HS-27A (cell line): ENCODE data around the gene TMEM109.
A peak's percentile ranks its signal among the peaks of the same experiment; 100 is the strongest.
"Not testable (repeated sequence)": the region's sequence is repeated elsewhere in the genome, so short reads cannot be mapped to it uniquely, and the experiment has no call there.

ENCODE experiments used
- DNase-seq: peaks from one replicate; pipeline ENCODE4 v3.0.0-alpha.2; 2012; ENCODE audit warnings: low read depth, missing footprints

The TMEM109 gene

GRCh38 chr11:60878245-60879101 lies 35.5 kb upstream of the TMEM109 start:
- no peak for DNase-seq

DNA sequence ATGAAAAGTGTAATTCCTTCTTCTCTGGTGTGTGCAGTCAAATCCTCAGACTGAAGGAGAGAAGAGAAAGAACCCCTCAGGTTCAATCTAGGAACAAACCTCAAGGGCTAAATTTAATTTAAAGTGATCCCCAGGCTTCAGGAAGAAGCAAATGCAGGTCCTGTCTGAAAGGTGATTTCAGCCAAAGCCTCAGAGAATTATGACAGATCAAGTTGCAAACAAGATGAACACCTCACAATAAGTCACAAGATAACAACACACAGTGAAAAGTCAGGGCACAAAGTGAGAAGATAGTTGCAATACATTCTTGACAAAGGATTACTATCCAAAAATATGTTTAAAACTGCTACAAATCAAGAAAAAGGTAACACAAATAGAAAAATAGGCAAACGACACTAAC lies 34.9 kb upstream of the TMEM109 start:
- no peak for DNase-seq

DNA sequence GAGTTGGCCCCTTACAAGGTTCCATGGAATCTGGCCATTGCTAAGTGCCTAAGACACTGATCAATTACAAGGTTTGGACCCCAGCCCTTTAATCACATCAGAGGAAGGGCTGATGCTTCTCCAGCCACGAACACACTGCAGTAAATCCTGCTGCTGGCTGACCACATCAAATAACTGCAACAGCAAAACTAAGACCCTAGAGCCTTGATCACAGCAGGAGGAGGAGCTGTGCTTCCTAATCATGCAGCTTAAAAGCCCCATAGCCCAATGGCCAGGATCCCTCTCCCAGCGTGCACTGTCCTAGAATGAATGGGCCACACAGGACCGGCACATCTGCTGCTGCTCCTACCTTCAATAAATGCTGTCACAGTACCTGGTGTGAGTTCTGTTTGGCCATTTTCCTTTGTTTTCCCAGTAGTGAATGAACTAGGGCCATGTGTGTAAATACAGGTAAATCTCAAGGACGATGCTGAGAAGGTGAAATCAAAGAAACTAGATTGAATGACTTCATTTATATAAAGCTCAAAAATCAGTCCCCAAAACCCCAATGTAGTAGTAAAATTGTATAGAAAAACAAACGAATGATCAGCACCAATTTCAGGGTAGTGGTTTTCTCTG lies 33.9 kb upstream of the TMEM109 start:
- no peak for DNase-seq

DNA sequence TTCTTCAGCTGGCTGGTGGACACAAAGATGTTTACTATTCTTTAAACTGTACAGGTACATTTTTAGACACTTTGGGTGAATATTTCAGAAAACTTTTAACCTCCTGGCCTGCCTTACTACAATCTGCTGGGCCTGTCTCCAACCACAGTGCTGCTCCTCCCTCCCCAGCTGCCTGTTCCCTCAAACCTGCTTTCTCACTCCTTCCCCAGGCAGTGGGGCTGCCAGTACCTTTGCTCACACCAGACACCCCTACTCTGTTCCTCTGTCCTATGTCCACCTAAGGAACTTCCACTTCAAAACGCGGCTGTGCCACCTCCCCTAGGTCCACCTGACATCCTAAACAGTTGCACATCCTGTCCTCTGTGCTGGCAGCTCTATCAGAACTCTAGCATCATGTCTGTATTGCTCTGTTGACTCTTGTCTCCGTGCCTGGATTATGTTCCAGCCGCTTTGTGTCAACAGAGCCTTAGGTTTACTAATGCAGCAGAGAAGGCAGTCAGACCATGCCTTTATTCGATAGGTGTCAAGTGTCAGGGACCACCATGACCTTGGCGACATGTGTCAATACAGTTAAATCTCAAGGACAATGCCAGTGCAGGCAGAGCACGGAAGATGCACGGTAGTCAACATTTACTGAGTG lies 33.2 kb upstream of the TMEM109 start:
- no peak for DNase-seq

DNA sequence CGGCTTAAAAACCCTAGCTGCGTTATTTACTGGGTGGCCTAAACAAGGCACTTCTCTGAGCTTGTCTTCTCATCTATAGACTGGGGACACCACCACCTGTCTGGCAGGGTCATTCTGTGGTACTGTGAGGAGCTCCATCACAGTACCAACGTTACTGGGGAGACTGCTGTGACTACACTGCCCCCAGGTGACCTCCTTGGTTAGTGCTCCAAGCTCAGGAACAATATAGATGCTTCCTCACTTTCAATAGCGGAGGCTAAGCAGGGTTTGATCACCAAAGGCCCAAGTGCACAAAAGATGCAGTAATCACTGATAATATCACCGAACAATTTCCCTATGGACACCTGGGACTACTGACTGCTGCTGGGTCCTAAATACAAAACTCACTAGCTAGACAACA lies 26.4 kb upstream of the TMEM109 start:
- no peak for DNase-seq

- no peak for DNase-seq
Measured at GRCh38 chr11:60889869-60890311, 24.1 kb upstream of the TMEM109 start.

- no peak for DNase-seq
Measured at GRCh38 chr11:60890696-60891095, 23.3 kb upstream of the TMEM109 start.

GRCh38 chr11:60891103-60891741 lies 22.7 kb upstream of the TMEM109 start:
- DNase-seq = no peak

DNA sequence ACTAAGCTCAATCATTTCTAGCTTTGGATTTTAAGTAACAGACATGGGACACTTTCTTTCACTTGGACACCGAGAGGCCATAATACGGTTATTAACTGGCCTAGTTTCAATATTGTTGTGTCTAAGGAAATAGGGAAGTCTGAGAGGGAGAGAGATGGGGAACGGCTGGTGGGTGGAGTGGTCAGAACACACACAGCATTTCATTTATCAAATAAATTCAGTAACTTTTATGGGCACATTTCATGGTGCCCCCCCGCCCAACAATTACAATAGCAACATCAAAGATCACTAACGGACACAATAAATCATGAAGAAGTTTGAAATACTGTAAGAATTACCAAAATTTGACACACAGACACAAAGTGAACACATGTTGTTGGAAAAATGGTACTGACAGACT lies 18.3 kb upstream of the TMEM109 start:
- no peak for DNase-seq

GRCh38 chr11:60897496-60897895 lies 16.5 kb upstream of the TMEM109 start:
- DNase-seq = no peak

GRCh38 chr11:60899046-60899936 lies 14.7 kb upstream of the TMEM109 start:
- no peak for DNase-seq

- DNase-seq = no peak
Measured at GRCh38 chr11:60899977-60900376, 14.0 kb upstream of the TMEM109 start.

DNA sequence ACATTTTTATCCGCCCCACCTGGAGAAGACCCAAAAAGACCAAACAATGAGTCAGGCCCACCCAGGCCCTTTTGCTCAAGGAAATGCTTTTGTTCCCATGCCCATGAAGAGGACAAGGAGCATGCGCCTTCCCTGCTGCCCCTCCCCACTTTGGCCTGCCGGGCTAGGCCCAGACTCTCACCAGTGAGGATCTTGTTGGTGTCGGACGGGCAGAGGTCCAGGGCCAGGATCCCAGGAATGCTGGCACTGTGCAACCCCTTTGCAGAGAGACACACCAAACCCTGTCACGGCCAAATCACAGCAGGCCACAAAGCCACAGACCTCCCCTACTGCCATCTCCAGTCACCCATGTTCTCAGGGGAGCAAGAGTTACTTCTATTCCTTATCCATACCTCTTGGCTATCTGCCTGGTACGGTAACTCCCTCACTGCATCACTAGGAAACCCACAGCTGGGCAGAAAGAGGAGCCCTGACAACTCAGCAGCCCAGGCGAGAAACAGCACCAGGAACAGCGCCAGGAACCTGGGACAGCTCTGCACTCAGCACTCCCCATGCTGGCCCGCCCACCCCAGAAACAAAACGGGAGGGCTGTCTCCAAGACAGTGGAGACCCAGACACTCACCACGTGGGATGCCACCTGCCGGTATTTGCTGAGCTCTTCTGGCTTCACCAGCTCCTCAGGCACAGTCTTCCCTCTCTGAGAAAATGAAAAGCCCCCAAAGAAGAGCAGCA lies 13.1 kb upstream of the TMEM109 start:
- DNase-seq = no peak

- no peak for DNase-seq
Measured at GRCh38 chr11:60902625-60903024, 11.3 kb upstream of the TMEM109 start.

DNA sequence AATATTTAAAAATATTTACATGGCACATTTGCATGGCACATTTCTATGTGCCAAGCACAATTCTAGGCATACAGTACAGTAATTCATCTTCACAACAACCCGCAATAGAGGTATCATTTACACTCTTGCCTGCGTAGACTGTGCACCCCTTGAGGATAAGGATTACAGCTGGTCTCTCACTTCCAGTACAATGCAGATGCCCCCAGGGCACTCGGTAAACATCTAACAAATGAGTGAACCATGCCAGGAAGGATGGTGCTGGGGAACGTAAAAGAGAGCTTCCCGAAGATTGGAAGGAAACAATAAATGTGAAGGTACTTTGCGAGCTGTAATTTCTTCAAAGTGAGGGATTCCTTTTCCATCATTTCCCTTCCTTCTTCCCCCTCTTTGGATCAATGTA lies 8.9 kb upstream of the TMEM109 start:
- no peak for DNase-seq

- DNase-seq = no peak
Measured at GRCh38 chr11:60905551-60906113, 8.3 kb upstream of the TMEM109 start.

DNA sequence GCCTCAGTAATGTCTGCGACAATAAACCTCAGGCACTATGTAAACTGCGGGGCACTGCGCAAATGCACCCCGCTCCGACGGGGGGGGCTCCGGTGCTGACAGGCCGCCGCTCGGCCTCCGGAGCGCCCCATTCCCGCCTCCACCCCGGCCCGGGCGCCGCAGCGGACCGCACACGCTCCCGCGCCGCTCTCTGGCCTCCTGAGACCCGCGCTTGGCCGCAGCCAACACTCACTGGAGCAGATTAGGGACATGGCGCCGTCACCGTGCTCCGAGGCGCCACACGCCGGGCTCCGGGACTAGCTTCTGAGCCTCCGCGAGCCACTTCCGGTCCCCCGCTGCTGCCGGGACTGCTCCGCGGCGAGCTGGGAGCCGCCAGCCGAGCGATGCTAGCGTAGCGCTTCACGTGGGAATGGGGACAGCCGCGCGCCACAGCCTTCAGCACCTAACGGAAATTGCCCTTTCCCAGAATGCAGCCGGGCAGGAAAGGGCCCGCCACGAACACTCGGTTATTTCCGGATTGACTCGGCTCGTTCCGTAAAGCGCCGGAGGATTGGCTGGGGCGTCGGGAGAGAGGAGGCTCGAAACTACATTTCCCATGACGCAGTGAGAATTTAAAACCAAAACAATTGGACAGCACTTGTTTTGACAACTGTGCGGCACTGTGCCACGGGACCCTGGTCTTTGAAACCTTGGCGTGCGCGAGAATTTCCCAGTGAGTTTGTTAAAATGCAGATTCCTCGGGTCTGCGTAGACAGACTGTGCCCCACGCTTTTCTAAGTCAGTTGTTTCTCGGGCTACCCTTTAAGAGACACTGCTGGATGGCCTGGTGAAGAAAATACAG lies 7.6 kb upstream of the TMEM109 start, which contains the start of gene PRPF19:
TSS of gene PRPF19 (minus strand) at position 454 of the 841 bp plus-strand sequence. CDS start at position 251, 203 bp downstream.
- peak; percentile 91 for DNase-seq

DNA sequence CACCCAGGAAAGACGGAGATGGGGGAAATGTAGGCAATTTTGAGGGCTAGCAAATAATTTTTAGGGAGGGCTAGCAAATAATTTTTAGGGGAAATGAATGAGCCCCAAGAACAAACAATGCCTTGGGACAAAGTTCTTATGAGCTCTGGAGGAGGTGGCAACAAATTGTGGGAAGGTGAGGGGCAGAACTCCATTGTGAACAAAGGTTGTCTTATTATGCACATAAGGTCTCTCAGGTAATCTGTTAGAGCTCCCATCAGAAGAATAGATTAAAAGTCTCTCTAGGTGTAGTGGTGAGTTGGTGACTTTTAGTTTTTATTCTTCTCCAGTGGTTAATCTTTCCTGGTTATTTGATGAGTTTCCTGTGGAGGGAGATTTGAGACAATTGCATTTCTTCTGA lies 5.2 kb upstream of the TMEM109 start:
- DNase-seq = no peak

DNA sequence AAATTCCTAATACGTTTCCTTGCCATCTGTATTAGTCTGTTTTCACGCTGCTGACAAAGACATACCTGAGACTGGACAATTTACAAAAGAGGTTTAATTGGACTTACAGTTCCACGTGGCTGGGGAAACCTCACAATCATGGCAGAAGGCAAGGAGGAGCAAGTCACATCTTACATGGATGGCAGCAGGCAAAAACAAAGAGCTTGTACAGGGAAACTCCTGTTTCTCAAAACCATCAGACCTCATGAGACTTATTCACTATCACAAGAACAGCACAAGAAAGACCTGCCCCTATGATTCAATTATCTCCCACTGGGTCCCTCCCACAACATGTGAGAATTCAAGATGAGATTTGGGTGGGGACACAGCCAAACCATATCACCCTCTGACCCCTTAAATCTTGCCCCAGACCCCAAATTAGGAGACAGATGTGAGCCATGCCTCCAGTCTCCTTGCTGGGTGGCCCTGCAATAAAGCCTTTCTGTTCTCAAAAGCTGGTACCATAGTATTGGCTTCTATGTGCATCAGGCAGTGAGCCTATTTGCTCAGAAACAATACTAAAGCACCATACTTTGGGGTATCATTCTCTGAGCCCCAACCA lies 4.2 kb upstream of the TMEM109 start:
- DNase-seq = not testable (repeated sequence)
